ENCODE data around the gene TDRD15.
"Not testable (repeated sequence)": the region's sequence is repeated elsewhere in the genome, so short reads cannot be mapped to it uniquely, and the experiment has no call there.

The TDRD15 gene

DNA sequence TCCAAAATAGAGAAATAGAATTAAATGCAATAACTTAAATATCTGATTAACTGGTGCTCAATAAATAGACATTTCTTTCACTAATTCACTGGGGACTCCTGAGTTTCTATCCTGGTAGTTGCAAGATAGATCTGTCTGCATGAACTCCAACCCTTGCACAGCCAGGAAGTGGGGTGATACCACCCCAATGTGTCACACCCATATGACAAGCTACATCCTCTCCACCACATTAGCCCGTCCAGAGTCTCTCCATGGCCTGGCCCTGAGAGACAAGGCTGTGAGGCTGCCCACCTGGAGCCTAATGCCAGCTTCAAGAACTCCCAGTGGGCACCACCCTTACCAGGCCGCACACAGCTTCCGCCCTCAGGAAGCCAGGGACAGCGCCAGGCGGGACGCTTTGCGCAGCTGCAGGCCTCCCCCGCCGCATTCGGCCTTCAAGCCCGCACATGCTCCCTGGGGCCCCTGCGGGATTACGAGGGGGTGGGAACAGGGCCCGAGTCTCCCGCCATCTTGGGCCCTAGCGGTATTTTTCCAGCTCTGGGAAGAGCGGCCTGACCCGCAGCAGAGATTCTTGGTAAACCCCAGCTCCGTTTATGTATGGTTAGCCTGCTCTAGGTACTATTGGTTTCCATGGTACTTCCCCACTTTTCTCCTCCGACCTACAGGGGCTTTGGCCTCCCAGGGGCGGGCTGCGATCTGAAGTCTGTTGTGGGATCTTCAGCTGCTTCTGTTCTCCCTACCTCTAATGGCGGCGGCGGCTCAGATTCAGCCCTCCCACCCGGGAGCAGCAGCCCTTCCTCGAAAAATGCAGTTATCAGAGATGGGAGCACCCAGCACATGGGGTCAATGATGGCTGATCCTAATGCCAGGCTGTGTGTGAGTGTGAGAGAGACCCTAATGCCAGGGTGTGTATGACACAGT lies at the start of gene TDRD15:
TSS of gene TDRD15 (plus strand) at position 496 of the 921 bp plus-strand sequence. CDS start 13,500 bp downstream, outside the sequence.
- no peak within 1 kb of the TSS for H3K4me3 ChIP-seq (ENCODE audit: low read depth, low read length)

DNA sequence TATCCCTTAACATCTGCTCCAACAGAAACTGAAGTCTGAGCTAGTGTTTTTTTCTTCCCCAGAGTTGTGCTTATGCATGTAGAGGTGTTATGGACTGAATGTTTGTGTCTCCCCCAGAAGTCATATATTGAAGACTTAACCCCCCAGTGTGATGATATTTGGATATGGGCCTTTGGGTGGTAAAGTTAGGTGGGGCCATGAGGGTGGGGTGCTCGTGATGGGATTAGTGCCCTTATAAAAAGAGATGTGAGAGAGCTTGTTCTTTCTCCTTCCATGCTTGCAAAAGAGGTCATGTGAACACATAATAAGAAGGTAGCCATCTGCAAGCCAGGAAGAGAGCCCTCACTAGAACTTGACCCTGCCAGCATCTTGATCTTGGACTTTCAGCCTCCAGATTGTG lies 45.5 kb upstream of the TDRD15 start:
- no peak overlapping the region for H3K4me3 ChIP-seq (ENCODE audit: low read depth, low read length)

GRCh38 chr2:21083482-21083881 lies 40.3 kb upstream of the TDRD15 start:
- no peak overlapping the region for H3K4me3 ChIP-seq (ENCODE audit: low read depth, low read length)

- H3K4me3 ChIP-seq (ENCODE audit: low read depth, low read length): no peak overlapping the region
Observed at GRCh38 chr2:21084401-21084800, 39.4 kb upstream of the TDRD15 start.

DNA sequence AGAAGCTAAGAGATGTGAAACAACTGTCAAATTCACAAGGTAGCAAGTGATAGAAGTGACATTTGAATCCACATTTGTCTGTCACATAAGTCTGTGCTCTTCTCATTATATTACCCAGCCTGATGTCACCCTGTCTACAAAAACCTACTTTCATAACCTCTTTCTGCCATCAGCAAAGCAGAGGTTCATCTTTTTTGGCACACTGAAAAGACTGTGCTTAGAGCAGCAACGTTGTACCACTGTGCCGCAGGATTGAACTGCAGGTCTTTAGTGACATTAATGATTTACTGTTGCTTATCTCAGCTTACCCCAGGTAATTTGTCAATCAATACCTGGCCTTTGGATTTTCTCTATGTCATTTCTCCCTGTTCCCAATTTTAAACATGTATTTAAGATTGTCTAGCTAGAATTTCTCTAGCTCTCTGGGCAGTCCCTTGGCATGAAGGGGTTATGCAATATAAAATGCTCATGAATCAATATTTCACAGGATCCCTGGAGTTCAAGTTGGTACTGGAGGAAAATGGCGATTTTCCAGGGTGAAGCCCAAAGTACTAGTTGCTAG lies 31.4 kb upstream of the TDRD15 start:
- no peak overlapping the region for H3K4me3 ChIP-seq (ENCODE audit: low read depth, low read length)

DNA sequence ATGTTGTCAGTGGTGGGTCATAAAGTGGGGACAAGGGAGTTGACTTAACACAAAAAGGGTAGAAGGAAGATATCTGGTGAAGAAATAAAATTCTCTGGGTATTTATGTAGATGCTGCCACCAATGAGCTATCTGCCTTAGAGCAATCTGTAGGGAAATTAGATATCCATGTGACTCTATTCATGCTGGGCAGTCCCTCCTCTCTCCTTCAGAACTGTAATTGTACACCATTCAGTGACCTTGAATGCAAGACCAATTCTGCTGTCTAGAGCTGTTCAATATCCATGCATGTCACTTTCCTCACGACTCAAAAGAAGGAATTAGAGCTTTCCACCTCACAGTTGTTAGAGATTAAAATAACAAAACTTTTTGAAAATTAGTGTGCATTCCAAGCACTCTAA lies 28.6 kb upstream of the TDRD15 start:
- H3K4me3 ChIP-seq (ENCODE audit: low read depth, low read length): no peak overlapping the region

GRCh38 chr2:21095714-21096113 lies 28.1 kb upstream of the TDRD15 start:
- H3K4me3 ChIP-seq (ENCODE audit: low read depth, low read length): no peak overlapping the region

DNA sequence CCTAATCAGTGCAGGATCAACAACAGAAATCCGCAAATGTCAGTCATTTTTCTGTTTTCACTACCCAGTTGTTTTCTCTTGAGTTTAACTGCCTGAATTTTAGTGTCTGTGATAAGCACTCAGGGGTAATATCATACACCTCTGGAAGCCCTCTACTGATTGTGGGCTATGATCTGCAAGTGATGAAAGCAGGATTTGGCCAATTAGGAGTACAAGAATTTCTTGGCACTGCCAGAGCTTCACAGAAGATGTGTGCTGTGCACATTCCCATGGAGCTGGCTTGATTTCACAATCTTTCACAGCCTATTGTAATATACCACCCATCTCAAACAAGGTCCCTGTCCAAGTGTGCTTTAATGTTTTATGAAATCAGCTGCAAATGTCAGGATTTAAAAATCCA lies 27.3 kb upstream of the TDRD15 start:
- H3K4me3 ChIP-seq (ENCODE audit: low read depth, low read length): no peak overlapping the region

- H3K4me3 ChIP-seq (ENCODE audit: low read depth, low read length): no peak overlapping the region
Observed at GRCh38 chr2:21097331-21097730, 26.4 kb upstream of the TDRD15 start.

DNA sequence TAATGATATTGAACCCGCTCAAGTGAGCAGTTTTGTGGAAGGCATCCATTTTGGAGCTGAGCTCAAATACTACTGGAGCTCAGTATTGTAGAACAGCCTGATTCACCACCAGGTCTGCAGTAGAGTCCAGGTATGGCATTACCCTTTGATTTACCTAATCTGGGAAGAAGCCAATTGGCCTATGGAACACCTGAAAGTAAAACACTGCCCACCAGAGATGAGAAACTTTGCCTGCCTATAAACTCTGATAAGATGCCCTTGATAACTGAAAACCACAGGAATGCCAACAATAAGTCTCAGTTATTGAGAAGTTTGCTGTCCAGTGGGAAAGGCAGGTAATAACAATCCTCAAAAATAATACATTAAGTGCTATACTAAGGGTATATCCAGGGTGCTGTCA lies 25.5 kb upstream of the TDRD15 start:
- H3K4me3 ChIP-seq (ENCODE audit: low read depth, low read length): no peak overlapping the region

DNA sequence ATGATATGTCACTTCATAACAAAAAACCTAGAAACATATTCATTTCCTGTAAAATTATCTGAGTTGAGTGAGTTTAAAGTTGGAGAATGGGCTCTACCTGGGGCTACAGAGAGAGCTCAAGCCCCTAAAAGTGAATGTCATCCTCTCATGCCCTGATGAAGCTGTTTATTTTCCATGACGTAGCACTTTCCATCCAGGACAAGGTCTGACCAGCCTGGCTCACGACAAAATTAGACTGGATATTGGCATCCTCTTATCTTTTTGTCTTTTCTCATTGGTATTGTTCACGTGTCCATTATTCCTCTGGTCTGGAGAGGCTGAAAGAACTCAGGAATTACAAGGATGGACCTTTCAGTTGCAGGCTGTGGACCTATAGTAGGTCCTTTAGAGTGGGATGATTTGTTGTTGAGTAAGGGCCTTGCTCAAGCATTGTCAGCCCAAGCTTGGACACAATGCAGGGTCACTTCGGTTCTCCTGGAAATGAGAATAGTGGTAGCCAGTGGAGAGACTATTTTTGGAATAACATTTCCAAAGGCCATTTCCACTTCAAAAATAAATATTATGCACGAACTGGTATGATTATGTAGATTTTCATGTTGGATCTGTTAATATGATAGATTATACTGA lies 24.4 kb upstream of the TDRD15 start:
- no peak overlapping the region for H3K4me3 ChIP-seq (ENCODE audit: low read depth, low read length)

GRCh38 chr2:21101514-21102155 lies 22.1 kb upstream of the TDRD15 start:
- H3K4me3 ChIP-seq (ENCODE audit: low read depth, low read length): not testable (repeated sequence)

DNA sequence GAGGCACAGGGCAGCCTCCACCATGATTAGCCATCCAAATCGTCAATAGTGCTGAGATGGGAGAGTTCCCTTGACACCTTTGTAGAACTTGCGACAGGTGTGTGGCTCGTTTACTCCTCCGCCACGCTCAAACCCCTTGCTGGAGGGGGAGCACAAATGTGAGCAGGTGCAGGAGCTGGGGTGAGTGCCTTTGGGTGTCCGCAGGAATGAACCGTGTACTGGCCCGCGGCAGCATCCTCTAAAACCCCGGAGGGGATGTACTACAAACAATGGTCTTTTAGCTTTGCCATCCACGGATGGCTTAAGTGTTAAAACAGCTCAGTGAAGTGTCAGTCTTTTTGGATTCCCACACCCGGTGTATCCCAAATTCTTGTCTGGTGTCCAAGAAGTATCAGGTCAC lies 21.4 kb upstream of the TDRD15 start:
- no peak overlapping the region for H3K4me3 ChIP-seq (ENCODE audit: low read depth, low read length)

DNA sequence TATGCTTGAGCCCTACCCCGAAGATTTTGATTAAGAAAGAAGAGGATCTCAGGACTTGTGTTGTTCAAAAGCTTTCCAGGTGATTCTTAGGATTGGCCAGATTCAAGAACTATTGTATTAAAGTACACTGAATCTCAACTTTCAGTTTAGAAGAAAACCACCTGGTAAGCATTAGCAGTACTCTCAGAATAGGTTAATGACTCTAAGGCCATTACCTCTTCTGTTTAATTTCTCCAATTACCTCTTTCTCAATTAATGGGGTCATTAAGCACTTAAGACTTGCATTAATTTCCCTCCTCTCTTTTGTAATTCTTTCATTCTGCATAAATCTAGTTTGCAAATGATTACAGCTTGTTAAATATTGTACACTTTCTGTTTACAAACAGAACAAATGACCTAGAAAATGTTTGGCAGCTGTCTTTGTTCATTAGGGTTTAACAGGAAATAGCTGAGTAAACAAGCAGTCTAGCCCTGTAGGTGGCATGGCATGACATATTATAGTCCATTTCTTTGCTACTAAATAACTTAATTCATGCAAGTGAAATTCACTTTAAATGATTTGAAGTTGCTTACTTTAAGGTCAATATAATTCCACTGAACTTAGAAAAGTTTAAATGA lies 20.4 kb upstream of the TDRD15 start:
- no peak overlapping the region for H3K4me3 ChIP-seq (ENCODE audit: low read depth, low read length)

DNA sequence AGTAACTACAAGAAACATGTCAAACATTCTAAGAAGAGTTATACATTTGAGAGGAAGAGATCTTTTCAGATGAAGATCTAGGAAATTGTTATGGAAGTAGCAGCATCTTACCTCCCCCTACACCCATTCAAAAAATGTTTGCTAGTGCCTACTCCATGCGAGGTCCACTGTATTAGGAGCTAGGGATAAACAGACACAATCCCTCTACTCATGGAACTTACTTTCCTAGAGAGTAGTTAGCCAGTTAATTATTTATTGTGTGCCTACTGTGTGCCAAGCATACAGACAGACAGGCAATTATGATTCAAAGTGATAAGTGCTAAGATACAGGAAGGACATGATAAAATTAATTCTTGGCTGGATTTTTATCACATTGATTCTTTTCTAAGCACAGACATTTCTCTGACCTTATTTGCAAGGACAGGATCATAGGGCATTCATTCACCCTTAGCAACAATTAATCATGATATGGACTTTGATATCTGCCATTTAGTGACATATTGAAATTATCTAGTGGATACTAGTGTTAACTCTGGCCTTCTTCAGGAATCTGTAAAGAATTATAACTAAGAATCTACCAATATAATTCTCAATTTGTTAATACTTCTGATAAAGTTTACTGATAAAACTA lies 19.6 kb upstream of the TDRD15 start:
- H3K4me3 ChIP-seq (ENCODE audit: low read depth, low read length): no peak overlapping the region

GRCh38 chr2:21111012-21111411 lies 12.8 kb upstream of the TDRD15 start:
- H3K4me3 ChIP-seq (ENCODE audit: low read depth, low read length): no peak overlapping the region

DNA sequence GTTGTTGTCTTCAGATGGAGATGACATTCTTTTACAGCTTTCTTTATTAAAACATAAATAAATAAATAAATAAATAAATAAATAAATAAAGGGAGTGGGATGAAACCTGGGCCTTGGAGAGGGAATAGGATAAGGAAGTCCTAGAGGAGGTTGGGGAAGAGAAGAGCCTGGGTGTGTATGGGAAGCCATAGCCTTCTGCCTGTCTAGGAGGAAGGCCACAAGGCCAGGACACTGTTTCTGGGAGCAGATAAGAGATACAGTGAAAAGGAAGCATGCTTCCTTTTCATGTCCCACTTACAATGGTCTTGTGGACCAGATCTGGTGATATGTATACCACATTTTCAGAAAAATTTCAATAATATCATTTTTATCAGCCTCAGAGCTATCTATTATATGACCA lies 6.1 kb upstream of the TDRD15 start:
- H3K4me3 ChIP-seq (ENCODE audit: low read depth, low read length): no peak overlapping the region

GRCh38 chr2:21118302-21118920 lies 5.4 kb upstream of the TDRD15 start:
- no peak overlapping the region for H3K4me3 ChIP-seq (ENCODE audit: low read depth, low read length)

DNA sequence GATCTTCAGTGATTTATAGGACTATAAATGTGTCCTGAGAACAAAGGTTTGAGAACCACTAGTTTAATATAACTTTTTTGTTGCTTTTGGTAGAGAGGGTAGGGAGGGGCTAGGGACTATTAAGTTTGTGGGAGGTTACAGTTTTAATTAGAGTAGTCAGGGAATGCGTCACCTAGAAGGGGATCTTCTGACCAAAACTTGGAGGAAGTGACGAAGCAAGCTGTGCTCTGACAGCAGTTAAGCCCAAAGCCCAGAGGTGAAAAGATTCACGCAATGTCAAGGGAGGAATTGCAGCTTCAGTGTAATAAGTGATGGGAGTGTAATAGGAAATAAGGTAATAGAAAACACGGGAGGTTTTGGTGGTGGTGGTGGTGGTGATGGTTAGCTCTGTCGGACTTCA lies 8.1 kb downstream of the TDRD15 start:
- no peak overlapping the region for H3K4me3 ChIP-seq (ENCODE audit: low read depth, low read length)

DNA sequence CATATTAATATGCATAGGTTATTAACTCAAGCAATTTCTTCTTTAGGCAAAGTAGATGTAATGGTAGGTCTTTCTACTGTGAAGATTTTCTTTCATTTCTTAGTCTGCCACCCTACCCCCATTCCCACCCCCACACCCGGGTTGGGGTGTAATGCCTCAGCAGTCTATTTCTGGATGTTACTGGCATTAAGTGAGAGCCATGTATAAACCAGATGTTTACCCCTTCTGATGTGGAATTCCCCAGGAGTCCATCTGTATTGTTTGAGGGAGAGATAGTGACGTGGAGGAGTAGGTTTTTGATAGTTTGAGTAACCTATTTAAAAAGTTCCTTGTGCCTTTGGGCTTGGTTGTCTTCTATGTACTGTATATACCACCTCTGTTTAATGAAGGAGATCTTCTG lies 11.8 kb downstream of the TDRD15 start:
- H3K4me3 ChIP-seq (ENCODE audit: low read depth, low read length): no peak overlapping the region
